SK-N-SH (cell line): Measurements from ENCODE around the gene ANO2.

Experiments used
- CTCF ChIP-seq: fragments of 200-600 bp; sonication (generic); IDR thresholded peaks from 2 replicates; pipeline ENCODE4 v1.6.1; 2017; ENCODE audit warnings: antibody characterized with exemption, mild to moderate bottlenecking, moderate library complexity
- EP300 ChIP-seq, 2 experiments: IDR thresholded peaks; 2 replicates each; pipeline versions ENCODE4 v1.4.0 to v1.6.1; 2012; ENCODE audit warnings: borderline replicate concordance in 1 of 2, low read depth in 1 of 2, low read length in 1 of 2
- GABPA ChIP-seq: IDR thresholded peaks from 2 replicates; pipeline ENCODE4 v1.4.0; 2012; ENCODE audit warnings: low read depth, mild to moderate bottlenecking
- JUND ChIP-seq: IDR thresholded peaks from 2 replicates; pipeline ENCODE4 v1.4.0; 2012
- MAX ChIP-seq: IDR thresholded peaks from 2 replicates; pipeline ENCODE4 v1.4.0; 2012; ENCODE audit warnings: low read depth
- MXI1 ChIP-seq: IDR thresholded peaks from 2 replicates; pipeline ENCODE4 v1.6.1; 2012; ENCODE audit warnings: mild to moderate bottlenecking, low read depth, low read length, improper control_type of control experiment
- RAD21 ChIP-seq: IDR thresholded peaks from 2 replicates; pipeline ENCODE4 v1.6.1; 2012; ENCODE audit warnings: mild to moderate bottlenecking, low read length
- REST ChIP-seq: IDR thresholded peaks from 2 replicates; pipeline ENCODE4 v1.6.1; 2012; ENCODE audit warnings: mild to moderate bottlenecking, low read depth, low read length, moderate library complexity
- SIN3A ChIP-seq: IDR thresholded peaks from 2 replicates; pipeline ENCODE4 v1.6.1; 2012; ENCODE audit warnings: low read depth, mild to moderate bottlenecking, low read length, moderate library complexity, borderline replicate concordance
- SMC3 ChIP-seq: IDR thresholded peaks from 2 replicates; pipeline ENCODE4 v1.6.1; 2012; ENCODE audit warnings: low read depth, low read length, improper control_type of control experiment
- TAF1 ChIP-seq: IDR thresholded peaks from 2 replicates; pipeline ENCODE4 v1.6.1; 2012; ENCODE audit warnings: low read depth, mild to moderate bottlenecking, low read length, moderate library complexity, borderline replicate concordance

- TF ChIP-seq CTCF (peak; percentile 32; the same call in 1 of the 2 replicates), EP300 (IDR thresholded peaks at IDR 0.05; ENCODE audit: borderline replicate concordance in 1 of 2, low read depth in 1 of 2, low read length in 1 of 2) (no peak), SIN3A (no peak), TAF1 (no peak), MXI1 (no peak), RAD21 (peak; percentile 17; the same call in 1 of the 2 replicates), GABPA (no peak), MAX (no peak), REST (no peak), SMC3 (no peak), JUND (no peak)
These were observed 72.3 kb downstream of the ANO2 start for GRCh38 chr12:5872745-5873144.
